ENCODE data around the gene DEPDC4.
A peak's percentile ranks its signal among the peaks of the same experiment; 100 is the strongest.

Gene DEPDC4

DNA sequence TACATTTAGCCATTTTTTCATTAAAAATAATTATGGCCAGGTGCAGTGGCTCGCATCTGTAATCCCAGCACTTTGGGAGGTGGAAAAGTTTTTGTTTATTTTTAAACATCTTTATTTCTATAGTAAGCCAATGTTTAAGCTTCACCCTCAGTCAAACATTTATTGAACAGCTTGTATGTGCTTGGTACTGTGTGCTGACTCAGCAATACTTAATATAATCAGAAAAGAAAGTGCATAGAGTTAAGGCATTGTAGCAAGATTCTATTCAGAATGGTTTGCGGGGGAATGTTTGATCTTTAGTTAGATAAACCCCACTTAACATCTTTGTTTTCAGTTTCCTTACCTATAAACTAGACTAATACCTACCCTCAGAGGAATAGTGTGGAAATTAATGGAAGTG lies 55.2 kb downstream of the DEPDC4 start:
- Mint-ChIP-seq H3K27me3 (no peaks in the 10 kb centered on the region), H3K9me3 (no peaks in the 10 kb centered on the region), H3K4me1 (peaks cover 6% of the 10 kb centered on the region), H3K27ac (no peak overlapping the region), H3K4me3 (no peak overlapping the region), H3K36me3 (peaks cover 30% of the 10 kb centered on the region)
- ATAC-seq: no peak

DNA sequence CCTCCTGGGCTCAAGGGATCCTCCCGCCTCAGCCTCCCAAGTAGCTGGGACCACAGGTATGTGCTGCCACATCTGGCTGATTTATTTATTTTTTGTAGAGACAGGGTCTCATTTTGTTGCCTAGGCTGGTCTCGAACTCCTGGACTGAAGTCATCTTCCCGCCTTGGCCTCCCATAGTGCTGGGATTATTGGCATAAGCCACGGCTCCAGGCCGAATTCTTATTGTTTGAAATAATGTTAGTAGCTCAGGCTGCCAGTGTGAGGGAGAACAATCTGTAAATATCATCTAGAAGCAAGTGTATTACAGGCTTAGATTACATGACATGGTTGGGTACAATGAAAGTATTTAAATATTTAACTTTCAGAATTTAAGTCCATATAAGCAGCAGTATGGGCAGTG lies 58.0 kb downstream of the DEPDC4 start:
- no peak for ATAC-seq
- Mint-ChIP-seq H3K4me3 (no peak overlapping the region), H3K36me3 (peaks cover 19% of the 10 kb centered on the region), H3K27me3 (no peaks in the 10 kb centered on the region), H3K9me3 (no peaks in the 10 kb centered on the region), H3K4me1 (no peaks in the 10 kb centered on the region), H3K27ac (no peak overlapping the region)

GRCh38 chr12:100207311-100207710 lies 59.6 kb downstream of the DEPDC4 start:
- no peak overlapping the region for H3K27ac Mint-ChIP-seq
- ATAC-seq: no peak
- no peak overlapping the region for H3K4me3 Mint-ChIP-seq
- H3K9me3 Mint-ChIP-seq: no peaks in the 10 kb centered on the region
- peaks cover 4% of the 10 kb centered on the region for H3K4me1 Mint-ChIP-seq
- no peaks in the 10 kb centered on the region for H3K27me3 Mint-ChIP-seq
- H3K36me3 Mint-ChIP-seq: peaks cover 19% of the 10 kb centered on the region

DNA sequence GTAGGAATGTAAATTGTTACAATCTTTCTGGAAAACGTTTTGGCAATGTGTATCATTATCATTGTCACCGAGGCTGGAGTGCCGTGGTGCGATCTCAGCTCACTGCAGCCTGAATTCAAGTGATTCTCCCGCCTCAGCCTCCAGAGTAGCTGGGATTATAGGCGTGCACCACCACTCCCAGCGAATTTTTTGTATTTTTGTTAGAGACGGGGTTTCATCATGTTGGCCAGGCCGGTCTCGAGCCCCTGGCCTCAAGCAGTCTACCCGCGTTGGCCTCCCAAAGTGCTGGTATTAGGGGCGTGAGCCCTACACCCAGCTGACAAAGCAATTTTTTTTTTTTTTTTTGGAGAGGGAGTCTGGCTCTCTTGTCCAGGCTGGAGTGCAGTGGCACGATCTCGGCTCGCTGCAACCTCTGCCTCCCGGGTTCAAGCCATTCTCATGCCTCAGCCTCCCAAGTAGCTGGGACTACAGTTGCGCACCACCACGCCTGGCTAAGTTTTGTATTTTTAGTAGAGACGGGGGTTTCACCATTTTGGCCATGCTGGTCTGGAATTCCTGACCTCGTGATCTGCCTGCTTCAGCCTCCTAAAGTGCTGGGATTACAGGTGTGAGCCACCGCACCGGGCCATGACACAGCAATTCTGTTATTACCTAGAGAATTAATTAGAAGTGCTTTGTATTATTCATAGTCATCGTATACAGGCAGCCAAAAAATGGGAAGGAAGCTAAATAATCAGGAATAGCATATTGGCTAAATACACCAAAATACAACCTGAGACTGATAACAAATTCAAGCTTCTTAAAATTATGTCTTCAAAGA lies 65.1 kb downstream of the DEPDC4 start:
- Mint-ChIP-seq H3K36me3 (peaks cover 11% of the 10 kb centered on the region), H3K9me3 (no peaks in the 10 kb centered on the region), H3K4me3 (peak overlapping the region; percentile 85), H3K27me3 (no peaks in the 10 kb centered on the region), H3K27ac (peak overlapping the region; percentile 89), H3K4me1 (peaks cover 32% of the 10 kb centered on the region)
- no peak for ATAC-seq

DNA sequence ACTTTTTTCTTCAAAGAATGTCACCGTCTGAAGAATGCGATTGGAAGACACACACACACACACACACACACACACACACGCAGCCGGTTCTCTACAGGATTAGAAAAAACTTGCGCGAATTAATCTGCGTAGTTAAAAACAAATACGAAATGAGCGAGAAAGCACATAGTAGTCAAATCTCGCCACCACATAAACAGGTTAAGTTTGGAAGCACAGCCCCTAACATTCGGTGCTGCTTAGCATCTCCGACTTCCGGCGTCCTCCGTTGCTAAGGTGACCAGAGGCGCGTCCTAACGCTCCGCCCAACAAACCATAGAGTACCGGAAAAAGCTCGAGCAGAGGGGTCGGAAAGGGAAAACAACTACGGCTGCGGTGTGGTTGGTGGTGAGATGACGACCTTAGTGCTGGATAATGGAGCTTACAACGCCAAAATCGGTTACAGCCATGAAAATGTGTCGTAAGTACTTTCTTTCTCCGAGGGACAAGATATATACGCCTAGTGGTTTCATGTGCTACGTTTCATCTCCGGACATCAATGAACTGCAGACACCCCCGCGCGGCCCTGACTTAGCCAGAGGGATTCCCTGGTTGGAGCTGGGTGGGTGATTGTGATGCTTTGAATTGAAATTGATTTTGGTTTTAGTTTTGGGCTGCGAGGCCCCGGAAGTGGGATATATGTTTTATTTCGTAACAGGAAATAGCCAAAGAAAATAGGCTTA lies 66.3 kb downstream of the DEPDC4 start, which contains the start of gene ACTR6:
Gene ACTR6, plus strand, starts transcription at position 353 of the 719 bp plus-strand sequence. Its CDS starts 37 bp downstream, at position 390.
- ATAC-seq: peak; percentile 95
- H3K4me3 Mint-ChIP-seq: peak within 1 kb of the TSS; percentile 85
- peak within 1 kb of the TSS; percentile 89 for H3K27ac Mint-ChIP-seq
- H3K27me3 Mint-ChIP-seq: no peaks in the 10 kb centered on the region
- peaks cover 6% of the 10 kb centered on the region for H3K36me3 Mint-ChIP-seq
- H3K9me3 Mint-ChIP-seq: no peaks in the 10 kb centered on the region
- H3K4me1 Mint-ChIP-seq: peaks cover 32% of the 10 kb centered on the region

DNA sequence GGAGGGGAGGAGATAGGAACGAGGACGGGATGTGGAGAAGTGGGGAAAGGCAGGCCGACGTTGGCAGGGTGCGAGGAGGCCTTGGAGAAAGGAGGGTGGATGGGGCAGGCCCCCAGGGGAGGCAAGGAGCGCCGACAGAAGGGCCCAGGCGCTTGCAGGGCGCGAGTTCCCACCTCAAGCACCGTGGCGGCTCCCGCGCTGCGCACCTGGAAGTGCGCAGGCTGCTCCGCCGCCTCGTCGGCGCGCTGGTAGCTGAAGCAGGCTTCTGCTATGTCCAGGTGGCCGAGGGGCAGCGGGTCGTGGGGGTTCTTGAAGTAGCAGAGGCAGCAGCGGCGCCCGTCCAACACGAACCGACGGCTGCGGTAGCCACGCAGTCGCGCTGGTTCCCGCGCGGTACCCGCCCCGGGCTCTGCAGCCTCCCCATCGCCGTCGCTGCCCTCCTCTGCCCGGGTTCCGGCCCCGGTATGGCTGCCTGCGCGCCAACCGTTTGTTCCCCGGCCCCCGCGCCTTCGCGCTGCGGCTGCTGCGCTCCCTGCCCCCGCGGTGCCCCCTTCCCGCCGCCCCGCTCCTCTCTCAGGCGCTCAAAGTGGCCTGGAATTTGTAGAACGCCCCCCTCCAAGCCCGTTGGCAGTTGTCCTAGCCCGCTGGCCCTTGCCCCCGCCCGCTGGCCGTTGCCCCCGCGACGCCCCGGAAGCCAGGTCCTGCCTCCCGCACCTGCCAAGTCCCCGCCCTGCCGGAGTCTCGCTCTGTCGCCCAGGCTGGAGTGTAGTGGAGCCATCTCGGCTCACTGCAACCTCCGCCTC lies 67.3 kb downstream of the DEPDC4 start:
- H3K27ac Mint-ChIP-seq: peak overlapping the region; percentile 89
- peak; percentile 94 for ATAC-seq
- H3K9me3 Mint-ChIP-seq: no peaks in the 10 kb centered on the region
- H3K27me3 Mint-ChIP-seq: no peaks in the 10 kb centered on the region
- peak overlapping the region; percentile 85 for H3K4me3 Mint-ChIP-seq
- peaks cover 16% of the 10 kb centered on the region for H3K36me3 Mint-ChIP-seq
- H3K4me1 Mint-ChIP-seq: peaks cover 32% of the 10 kb centered on the region

DNA sequence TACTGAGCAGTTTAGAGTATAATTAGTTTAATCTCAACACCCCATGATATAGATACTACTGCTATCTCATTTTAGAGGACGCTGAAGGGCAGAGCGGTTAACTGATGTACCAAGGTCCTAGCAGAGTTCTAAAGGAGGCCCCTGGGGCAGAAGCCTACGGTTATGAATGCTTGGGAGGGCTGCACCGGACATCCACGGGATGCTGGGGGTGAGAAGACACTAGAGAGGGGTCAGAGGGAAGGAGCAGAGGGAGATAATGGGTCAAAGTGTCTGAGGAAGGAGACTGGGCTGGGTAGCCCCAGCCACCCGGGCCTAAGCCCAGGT lies 67.9 kb downstream of the DEPDC4 start:
- peak overlapping the region; percentile 85 for H3K4me3 Mint-ChIP-seq
- H3K27ac Mint-ChIP-seq: peak overlapping the region; percentile 89
- no peaks in the 10 kb centered on the region for H3K27me3 Mint-ChIP-seq
- ATAC-seq: no peak
- peaks cover 32% of the 10 kb centered on the region for H3K4me1 Mint-ChIP-seq
- no peaks in the 10 kb centered on the region for H3K9me3 Mint-ChIP-seq
- peaks cover 22% of the 10 kb centered on the region for H3K36me3 Mint-ChIP-seq

DNA sequence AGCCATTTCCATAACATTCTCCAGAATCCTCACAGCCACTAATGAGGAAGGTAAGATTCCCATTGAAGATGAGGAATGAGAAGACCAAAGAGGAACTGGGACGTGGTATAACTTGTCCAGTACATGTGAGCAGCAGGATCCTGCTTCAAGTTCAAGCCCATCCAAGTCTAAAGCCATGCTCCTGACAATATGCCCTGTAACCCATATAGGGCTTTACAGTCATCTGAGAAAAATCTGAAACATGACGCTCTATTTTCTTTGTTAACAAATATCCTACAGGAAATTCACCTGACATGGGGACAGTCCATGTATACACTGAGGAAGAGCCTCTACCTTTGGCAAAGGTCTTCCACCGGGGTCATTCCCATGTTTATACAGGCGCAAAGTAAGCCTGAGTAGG lies 69.4 kb downstream of the DEPDC4 start:
- Mint-ChIP-seq H3K36me3 (peaks cover 32% of the 10 kb centered on the region), H3K27me3 (no peaks in the 10 kb centered on the region), H3K9me3 (no peaks in the 10 kb centered on the region), H3K4me3 (no peak overlapping the region), H3K4me1 (peaks cover 29% of the 10 kb centered on the region), H3K27ac (no peak overlapping the region)
- ATAC-seq: no peak

DNA sequence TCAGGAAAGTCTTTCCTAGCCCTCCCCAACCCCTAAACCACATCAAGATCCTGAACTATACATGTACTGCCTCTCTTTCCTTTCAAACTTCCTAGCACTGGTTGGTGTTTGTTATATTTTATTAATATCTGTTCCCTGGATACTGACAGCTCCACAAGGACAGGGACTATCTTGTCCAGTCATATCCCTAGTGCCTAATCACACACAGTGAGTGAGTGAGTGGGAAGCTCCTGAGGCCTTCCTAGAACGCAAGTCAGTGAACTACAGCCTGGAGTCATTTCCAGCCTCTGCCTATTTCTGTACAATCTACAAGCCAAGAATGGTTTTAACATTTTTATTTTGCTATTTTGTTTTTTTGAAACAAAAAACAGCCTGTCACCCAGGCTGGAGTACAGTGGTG lies 73.8 kb downstream of the DEPDC4 start:
- no peak for ATAC-seq
- peaks cover 13% of the 10 kb centered on the region for H3K4me1 Mint-ChIP-seq
- no peaks in the 10 kb centered on the region for H3K9me3 Mint-ChIP-seq

More for the DNA sequence above, 73.8 kb downstream of the DEPDC4 start:
- no peak overlapping the region for H3K4me3 Mint-ChIP-seq
- no peak overlapping the region for H3K27ac Mint-ChIP-seq
- H3K27me3 Mint-ChIP-seq: no peaks in the 10 kb centered on the region
- H3K36me3 Mint-ChIP-seq: peaks cover 68% of the 10 kb centered on the region
